GM12875 (cell line): ENCODE data around the gene SLC22A3.

Experiments
- H3K4me3 ChIP-seq: one replicate; pipeline ENCODE4 v1.5.1; 2011; ENCODE audit warnings: low read depth, low read length, control low read depth
- TF ChIP-seq, protein P1 (sequence below): IDR thresholded peaks from 2 replicates; pipeline ENCODE4 v1.5.1; 2011; ENCODE audit warnings: low read depth, mild to moderate bottlenecking, control low read depth, inconsistent platforms, low read length, moderate library complexity, borderline replicate concordance; ENCODE audit not compliant: insufficient read depth

The SLC22A3 gene

DNA sequence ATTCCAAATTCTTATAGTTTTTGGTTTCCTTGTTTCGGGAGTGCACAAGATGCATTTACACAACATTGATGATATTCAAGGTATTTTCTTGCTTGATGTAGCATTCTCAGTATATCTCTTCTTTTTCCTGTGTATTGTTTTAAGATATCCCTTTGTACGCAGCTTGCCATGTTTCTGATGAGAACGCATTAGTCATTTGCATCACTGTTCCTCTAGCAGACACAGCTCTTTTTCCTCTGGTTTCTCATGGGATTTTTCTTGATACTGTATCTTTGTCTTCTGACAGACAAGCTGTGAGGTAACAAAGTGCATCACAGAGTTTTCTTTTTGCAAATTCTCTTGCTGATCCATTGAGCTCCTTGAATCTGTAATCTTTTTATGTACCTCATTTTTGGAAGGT lies 146.4 kb downstream of the SLC22A3 start:
- no peak overlapping the region for H3K4me3 ChIP-seq
- TF ChIP-seq, protein P1, sequence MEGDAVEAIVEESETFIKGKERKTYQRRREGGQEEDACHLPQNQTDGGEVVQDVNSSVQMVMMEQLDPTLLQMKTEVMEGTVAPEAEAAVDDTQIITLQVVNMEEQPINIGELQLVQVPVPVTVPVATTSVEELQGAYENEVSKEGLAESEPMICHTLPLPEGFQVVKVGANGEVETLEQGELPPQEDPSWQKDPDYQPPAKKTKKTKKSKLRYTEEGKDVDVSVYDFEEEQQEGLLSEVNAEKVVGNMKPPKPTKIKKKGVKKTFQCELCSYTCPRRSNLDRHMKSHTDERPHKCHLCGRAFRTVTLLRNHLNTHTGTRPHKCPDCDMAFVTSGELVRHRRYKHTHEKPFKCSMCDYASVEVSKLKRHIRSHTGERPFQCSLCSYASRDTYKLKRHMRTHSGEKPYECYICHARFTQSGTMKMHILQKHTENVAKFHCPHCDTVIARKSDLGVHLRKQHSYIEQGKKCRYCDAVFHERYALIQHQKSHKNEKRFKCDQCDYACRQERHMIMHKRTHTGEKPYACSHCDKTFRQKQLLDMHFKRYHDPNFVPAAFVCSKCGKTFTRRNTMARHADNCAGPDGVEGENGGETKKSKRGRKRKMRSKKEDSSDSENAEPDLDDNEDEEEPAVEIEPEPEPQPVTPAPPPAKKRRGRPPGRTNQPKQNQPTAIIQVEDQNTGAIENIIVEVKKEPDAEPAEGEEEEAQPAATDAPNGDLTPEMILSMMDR, result no peak

GRCh38 chr6:160500639-160501038 lies 152.5 kb downstream of the SLC22A3 start:
- no peak overlapping the region for H3K4me3 ChIP-seq
- TF ChIP-seq, protein P1, result no peak
